Naive thymus-derived CD4-positive, alpha-beta T cell (primary cell): ENCODE measurements around the gene ANKRD13D. TPM values are rescaled to one million over a fixed set of nuclear protein-coding genes. Genes with fewer than 3 reads are reported as not detected.
A peak's percentile ranks its signal among the peaks of the same experiment; 100 is the strongest.

ENCODE experiments used
- ATAC-seq: fragments of 150-1000 bp; cut with Tn5 transposase; 2 replicates; pipeline ENCODE4 v1.10.0; 2021; ENCODE audit warnings: mild to moderate bottlenecking, moderate library complexity
- CTCF ChIA-PET: fragments of 350-600 bp; sonication (Branson Sonifier 250); formaldehyde crosslinking; loops from one replicate; lab custom pipeline; 2021; ENCODE audit warnings: antibody characterized with exemption; lab: Charles Lee
- POLR2A ChIA-PET: fragments of 350-600 bp; sonication (Branson Sonifier 250); formaldehyde crosslinking; loops from one replicate; lab custom pipeline; 2021; ENCODE audit warnings: antibody characterized with exemption, inconsistent platforms; lab: Charles Lee
- DNase-seq, 9 donors: peaks; one replicate each; pipeline versions ENCODE4 v3.0.0 to v3.0.0-alpha.2; 2020 to 2022; ENCODE audit warnings: mixed read lengths in 1 of 9
- H3K27ac ChIP-seq: one replicate; pipeline ENCODE4 v1.7.0; 2013; ENCODE audit warnings: mild to moderate bottlenecking, low read depth, low read length, moderate library complexity
- H3K27me3 ChIP-seq, 2 donors: one replicate each; pipeline ENCODE4 v1.7.0; 2013; ENCODE audit warnings: low read length in 2 of 2, mild to moderate bottlenecking in 2 of 2, moderate library complexity in 2 of 2; ENCODE audit not compliant: control insufficient read depth in 2 of 2, insufficient read depth in 2 of 2
- H3K36me3 ChIP-seq, 3 experiments: 1 replicate in 2 of 3; 2 replicates in 1 of 3; pipeline ENCODE4 v1.7.0; 2013; ENCODE audit warnings: low read length in 3 of 3, mild to moderate bottlenecking in 3 of 3, moderate library complexity in 1 of 3; ENCODE audit not compliant: insufficient read depth in 3 of 3, control insufficient read depth in 2 of 3
- H3K4me1 ChIP-seq, 2 donors: one replicate each; pipeline ENCODE4 v1.7.0; 2013; ENCODE audit warnings: low read length in 2 of 2, mild to moderate bottlenecking in 2 of 2, moderate library complexity in 1 of 2; ENCODE audit not compliant: control insufficient read depth in 2 of 2, insufficient read depth in 2 of 2
- H3K4me3 ChIP-seq: 2 replicates; pipeline ENCODE4 v1.7.0; 2013; ENCODE audit warnings: mild to moderate bottlenecking, low read length
- H3K9me3 ChIP-seq, 3 experiments: 1 replicate in 2 of 3; 2 replicates in 1 of 3; pipeline ENCODE4 v1.7.0; 2013; ENCODE audit warnings: low read length in 3 of 3; ENCODE audit not compliant: control insufficient read depth in 2 of 3
- H3K27ac Mint-ChIP-seq, 9 donors: one replicate each; pipeline ENCODE4 v1.8.0; 2020 to 2022; ENCODE audit warnings: mixed read lengths in 9 of 9, mild to moderate bottlenecking in 8 of 9, moderate library complexity in 5 of 9, inconsistent platforms in 2 of 9
- H3K27me3 Mint-ChIP-seq, 5 donors: one replicate each; pipeline ENCODE4 v1.8.0; 2021 to 2022; ENCODE audit warnings: mixed read lengths in 5 of 5, mild to moderate bottlenecking in 1 of 5
- H3K36me3 Mint-ChIP-seq, 5 donors: one replicate each; pipeline ENCODE4 v1.8.0; 2020 to 2022; ENCODE audit warnings: mixed read lengths in 5 of 5, mild to moderate bottlenecking in 3 of 5, inconsistent platforms in 1 of 5
- H3K4me1 Mint-ChIP-seq, 7 donors: one replicate each; pipeline ENCODE4 v1.8.0; 2020 to 2022; ENCODE audit warnings: mixed read lengths in 7 of 7, mild to moderate bottlenecking in 3 of 7, inconsistent platforms in 1 of 7
- H3K4me3 Mint-ChIP-seq, 10 donors: one replicate each; pipeline ENCODE4 v1.8.0; 2020 to 2022; ENCODE audit warnings: mild to moderate bottlenecking in 10 of 10, mixed read lengths in 10 of 10, moderate library complexity in 6 of 10, inconsistent platforms in 2 of 10
- H3K9me3 Mint-ChIP-seq, 11 donors: one replicate each; pipeline ENCODE4 v1.8.0; 2020 to 2022; ENCODE audit warnings: mixed read lengths in 11 of 11, mild to moderate bottlenecking in 4 of 11, inconsistent platforms in 1 of 11, moderate library complexity in 1 of 11
- intact Hi-C, 2 donors: fragments of 100-400 bp; cut with micrococcal nuclease; formaldehyde crosslinking; loops; one replicate each; pipeline ENCODE4 v1.15.1; 2023
- polyA plus RNA-seq, 2 donors: library from polyadenylated mRNA; unstranded; fragments of 300-500 nt; fragmentation: Illumina TruSeq; gene quantifications; one replicate each; pipeline ENCODE4 v1.2.3, GENCODE V29; 2021
- total RNA-seq, 6 experiments: library from RNA in 5 of 6; stranded (reverse) in 5 of 6; gene quantifications; 1 replicate in 5 of 6; 2 replicates in 1 of 6; pipeline ENCODE4 v1.2.3 and lab custom pipeline; 2021 to 2026

ANKRD13D gene
- total and polyA plus RNA-seq, 7 experiments from 2014 or later, result 6.3 to 286 (median 187) TPM

DNA sequence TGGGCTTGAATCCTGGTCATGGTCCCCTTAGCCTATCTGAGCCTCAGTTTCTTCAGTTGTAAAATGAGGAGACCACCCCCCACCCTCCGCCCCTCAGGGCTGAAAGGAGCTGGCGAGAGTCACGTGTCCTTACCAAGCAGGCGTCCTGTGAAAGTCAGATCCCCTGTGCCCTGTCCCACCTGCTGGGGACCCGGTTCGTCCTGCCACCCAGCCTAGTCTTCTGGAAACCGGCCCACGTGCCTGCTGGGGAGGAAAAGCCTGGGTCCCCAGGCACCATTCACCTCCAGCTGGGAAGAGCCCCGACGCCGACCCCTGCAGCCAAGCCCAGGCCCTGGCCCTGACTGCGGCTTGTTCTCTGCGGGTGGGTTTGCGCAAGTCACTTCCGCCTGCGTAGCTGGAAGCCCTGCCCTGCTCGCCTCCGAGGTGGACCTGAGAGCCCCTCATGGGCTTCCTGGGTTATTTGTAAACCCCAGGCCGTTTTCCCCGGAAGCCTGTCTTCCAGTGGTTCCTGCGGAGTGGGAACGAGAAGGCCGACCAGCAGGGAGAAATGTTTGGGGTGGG lies 13.5 kb downstream of the ANKRD13D start:
- Histone ChIP-seq H3K4me3 (peak overlapping the region; percentile 61), H3K9me3 (no peaks in the 10 kb centered on the region), H3K27ac (peak overlapping the region; percentile 76), H3K4me1 (peaks cover 6 to 9% of the 10 kb centered on the region in 2 donors), H3K27me3 (no peaks in the 10 kb centered on the region), H3K36me3 (peaks cover 0 to 40% (median 13%) of the 10 kb centered on the region in 3 experiments)
- Mint-ChIP-seq H3K4me1 (peaks cover 2 to 21% (median 12%) of the 10 kb centered on the region in 7 donors), H3K27ac (peak overlapping the region in 6 of 9 donors; percentile 17 to 74 (median 55)), H3K4me3 (peak overlapping the region; percentile 25 to 79 (median 64)), H3K27me3 (no peaks in the 10 kb centered on the region), H3K36me3 (peaks cover 0 to 19% (median 6%) of the 10 kb centered on the region in 5 donors), H3K9me3 (no peaks in the 10 kb centered on the region)
- DNase-seq, result peak in 2 of 9 donors; percentile 8 to 23
- CTCF ChIA-PET, result interaction anchor here (0.6 to 2.0 kb wide), 4 partner anchors 14 to 40 kb away, joined by 3 to 6 read pairs (median 5); no protein-coding TSS in a partner anchor
- intact Hi-C loops, result loop anchor here in 1 of 2 donors (1.0 kb wide), 2 partner anchors 13 to 15 kb away; partner anchors contain the start of gene ANKRD13D
- peak; percentile 65 for ATAC-seq
- POLR2A ChIA-PET, result interaction anchor here (0.5 to 10.1 kb wide), 14 partner anchors 9 to 79 kb away, joined by 3 to 124 read pairs (median 4); partner anchors contain the start of genes ANKRD13D and POLD4

DNA sequence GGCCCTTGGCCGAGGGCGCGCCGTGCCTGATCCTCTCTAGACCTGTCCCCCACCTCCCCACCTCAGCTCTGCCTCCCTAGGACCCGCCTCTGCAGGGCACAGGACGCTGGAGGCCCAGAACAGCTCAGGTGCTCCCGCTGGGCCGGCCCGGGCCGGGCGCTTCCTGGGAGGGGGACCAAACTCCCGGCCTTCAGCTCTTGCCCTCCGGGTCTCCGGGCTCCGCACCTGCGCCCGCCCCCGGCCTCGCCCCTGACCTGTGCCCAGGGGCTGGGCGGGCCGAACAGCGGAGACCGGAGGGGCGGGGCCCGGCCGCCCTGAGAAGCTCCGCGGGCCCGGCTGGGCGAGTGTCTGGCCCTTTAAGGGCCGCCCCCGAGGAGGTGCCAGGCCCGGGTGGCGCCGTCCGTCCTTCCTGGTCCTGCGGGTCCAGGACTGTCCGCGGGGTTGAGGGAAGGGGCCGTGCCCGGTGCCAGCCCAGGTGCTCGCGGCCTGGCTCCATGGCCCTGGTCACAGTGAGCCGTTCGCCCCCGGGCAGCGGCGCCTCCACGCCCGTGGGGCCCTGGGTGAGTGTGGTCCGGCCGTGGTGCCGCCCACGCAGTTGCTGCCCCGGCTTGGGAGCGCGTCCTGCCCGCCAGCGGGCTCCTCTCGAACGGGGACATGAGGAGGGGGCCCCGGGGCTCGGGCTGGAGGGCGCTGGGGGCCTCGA lies 14.2 kb downstream of the ANKRD13D start, which contains the start of gene SSH3:
Gene SSH3 (plus strand): TSS at position 399 of the 703 bp plus-strand sequence. CDS start 96 bp downstream, at position 495.
- Histone ChIP-seq H3K4me3 (peak within 1 kb of the TSS; percentile 61), H3K27ac (peak within 1 kb of the TSS; percentile 76), H3K4me1 (peaks cover 6 to 9% of the 10 kb centered on the region in 2 donors), H3K9me3 (no peaks in the 10 kb centered on the region), H3K27me3 (no peaks in the 10 kb centered on the region), H3K36me3 (peaks cover 0 to 36% (median 13%) of the 10 kb centered on the region in 3 experiments)
- ChIA-PET CTCF (interaction anchor here (1.4 to 2.0 kb wide), 3 partner anchors 14 to 41 kb away, joined by 5 to 6 read pairs (median 5); no protein-coding TSS in a partner anchor), POLR2A (interaction anchor here (0.5 to 10.1 kb wide), 14 partner anchors 9 to 79 kb away, joined by 3 to 124 read pairs (median 4); partner anchors contain the start of genes ANKRD13D and POLD4)
- DNase-seq, result peak in 6 of 9 donors; percentile 17 to 63 (median 24)
- H3K27ac Mint-ChIP-seq, result peak within 1 kb of the TSS in 6 of 9 donors; percentile 17 to 74 (median 55)
- intact Hi-C loops, result loop anchor here in 1 of 2 donors (1.0 kb wide), 2 partner anchors 14 kb away; partner anchors contain the start of gene ANKRD13D
- H3K4me3 Mint-ChIP-seq, result peak within 1 kb of the TSS; percentile 25 to 79 (median 68)
- ATAC-seq, result peak; percentile 80
- H3K27me3 Mint-ChIP-seq, result no peaks in the 10 kb centered on the region
- H3K4me1 Mint-ChIP-seq, result peaks cover 0 to 18% (median 11%) of the 10 kb centered on the region in 7 donors
- H3K9me3 Mint-ChIP-seq, result no peaks in the 10 kb centered on the region
- H3K36me3 Mint-ChIP-seq, result peaks cover 0 to 13% (median 5%) of the 10 kb centered on the region in 5 donors

DNA sequence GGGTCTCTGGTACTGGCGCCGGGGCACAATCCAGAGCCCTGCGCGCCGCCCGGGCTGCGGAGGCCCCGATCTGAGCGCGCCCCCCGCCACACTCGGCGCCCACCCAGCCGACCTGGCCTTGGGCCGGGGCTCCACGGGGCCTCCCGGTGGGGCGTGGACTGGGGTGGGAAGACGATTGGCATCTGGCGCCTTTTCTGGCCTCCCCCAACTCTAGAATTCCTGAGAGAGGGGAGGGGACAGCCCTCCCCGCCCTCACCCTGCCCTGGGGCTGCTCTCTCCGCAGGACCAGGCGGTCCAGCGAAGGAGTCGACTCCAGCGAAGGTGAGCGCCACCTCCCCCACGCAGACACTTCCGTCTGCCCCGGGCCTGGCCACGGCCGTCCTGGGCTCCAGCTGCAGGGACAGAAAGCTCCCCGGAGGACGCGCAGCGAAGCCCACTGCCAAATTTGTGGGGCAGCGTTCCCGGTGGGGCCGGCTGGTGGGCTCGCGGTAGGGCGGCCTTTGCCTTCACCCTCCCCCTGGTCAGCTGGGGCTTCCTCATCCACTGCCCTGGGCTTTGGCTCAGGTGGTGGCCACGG lies 14.8 kb downstream of the ANKRD13D start:
- H3K4me3 Mint-ChIP-seq, result peak overlapping the region; percentile 25 to 79 (median 67)
- H3K4me1 ChIP-seq, result peaks cover 6 to 9% of the 10 kb centered on the region in 2 donors
- H3K36me3 Mint-ChIP-seq, result peaks cover 0 to 8% (median 0%) of the 10 kb centered on the region in 5 donors
- DNase-seq, result peak in 4 of 9 donors; percentile 19 to 34 (median 26)
- POLR2A ChIA-PET, result interaction anchor here (1.3 to 10.1 kb wide), 8 partner anchors 10 to 63 kb away, joined by 4 to 124 read pairs (median 7); partner anchors contain the start of genes ANKRD13D and POLD4
- H3K9me3 ChIP-seq, result no peaks in the 10 kb centered on the region
- intact Hi-C loops, result loop anchor here in 1 of 2 donors (1.0 kb wide), 2 partner anchors 13 to 15 kb away; partner anchors contain the start of gene ANKRD13D
- CTCF ChIA-PET, result interaction anchor here (0.6 to 2.0 kb wide), 6 partner anchors 10 to 64 kb away, joined by 3 to 5 read pairs (median 4); no protein-coding TSS in a partner anchor
- peak overlapping the region; percentile 61 for H3K4me3 ChIP-seq
- no peaks in the 10 kb centered on the region for H3K27me3 ChIP-seq
- peak; percentile 43 for ATAC-seq
- peak overlapping the region in 2 of 9 donors; percentile 5 to 46 for H3K27ac Mint-ChIP-seq
- H3K36me3 ChIP-seq, result peaks cover 0 to 30% (median 12%) of the 10 kb centered on the region in 3 experiments
- H3K9me3 Mint-ChIP-seq, result no peaks in the 10 kb centered on the region
- H3K4me1 Mint-ChIP-seq, result peaks cover 0 to 13% (median 6%) of the 10 kb centered on the region in 7 donors
- no peaks in the 10 kb centered on the region for H3K27me3 Mint-ChIP-seq
- H3K27ac ChIP-seq, result peak overlapping the region; percentile 76

- Histone ChIP-seq H3K36me3 (peaks cover 0 to 23% (median 5%) of the 10 kb centered on the region in 3 experiments), H3K27ac (peak overlapping the region; percentile 76), H3K27me3 (no peaks in the 10 kb centered on the region), H3K4me1 (peaks cover 6 to 9% of the 10 kb centered on the region in 2 donors), H3K4me3 (peak overlapping the region; percentile 61), H3K9me3 (no peaks in the 10 kb centered on the region)
- CTCF ChIA-PET, result interaction anchor here (0.6 to 1.4 kb wide), 4 partner anchors 9 to 65 kb away, joined by 3 to 5 read pairs (median 4); no protein-coding TSS in a partner anchor
- Mint-ChIP-seq H3K4me1 (peaks cover 0 to 13% (median 6%) of the 10 kb centered on the region in 7 donors), H3K36me3 (peaks cover 0 to 5% (median 0%) of the 10 kb centered on the region in 5 donors), H3K9me3 (no peaks in the 10 kb centered on the region), H3K27me3 (no peaks in the 10 kb centered on the region), H3K27ac (peak overlapping the region in 4 of 9 donors; percentile 46 to 60 (median 54)), H3K4me3 (peak overlapping the region in 9 of 10 donors; percentile 6 to 79 (median 55))
- ATAC-seq (no peak), DNase-seq (no peak)
- POLR2A ChIA-PET, result interaction anchor here (1.2 to 10.1 kb wide), 6 partner anchors 9 to 48 kb away, joined by 5 to 124 read pairs (median 6); partner anchors contain the start of genes ANKRD13D and POLD4
- intact Hi-C loops, result no loop called here
Observed at GRCh38 chr11:67304511-67305113, 15.5 kb downstream of the ANKRD13D start.

- peaks cover 0 to 1% (median 0%) of the 10 kb centered on the region in 5 donors for H3K36me3 Mint-ChIP-seq
- no peak for DNase-seq
- H3K27me3 Mint-ChIP-seq, result no peaks in the 10 kb centered on the region
- Histone ChIP-seq H3K27ac (no peak overlapping the region), H3K36me3 (peaks cover 0 to 4% (median 0%) of the 10 kb centered on the region in 3 experiments), H3K4me1 (peaks cover 9 to 11% of the 10 kb centered on the region in 2 donors), H3K4me3 (no peak overlapping the region), H3K9me3 (no peaks in the 10 kb centered on the region), H3K27me3 (no peaks in the 10 kb centered on the region)
- H3K4me3 Mint-ChIP-seq, result no peak overlapping the region
- intact Hi-C loops, result no loop called here
- ATAC-seq, result no peak
- no peaks in the 10 kb centered on the region for H3K9me3 Mint-ChIP-seq
- POLR2A ChIA-PET, result interaction anchor here (0.5 to 10.1 kb wide), 2 partner anchors 17 to 1194 kb away, joined by 3 to 124 read pairs; partner anchors contain the start of gene ANKRD13D
- H3K27ac Mint-ChIP-seq, result no peak overlapping the region
- peaks cover 6 to 24% (median 16%) of the 10 kb centered on the region in 7 donors for H3K4me1 Mint-ChIP-seq
- CTCF ChIA-PET, result no interaction called here
Observed at GRCh38 chr11:67306769-67307544, 17.9 kb downstream of the ANKRD13D start.
